K562 (cell line): ENCODE results near the gene FREM1.

Experiments used
- FOXM1 ChIP-seq, 2 experiments: fragments of 450-650 bp in 1 of 2; sonication (generic) in 1 of 2; formaldehyde crosslinking in 1 of 2; IDR thresholded peaks; 2 replicates each; pipeline versions ENCODE4 v1.6.1 to v1.9.0; 2017 to 2022; ENCODE audit warnings: low read depth in 2 of 2, mild to moderate bottlenecking in 2 of 2, missing genetic modification reagents in 1 of 2, moderate library complexity in 1 of 2
- RCOR1 ChIP-seq, 2 experiments: IDR thresholded peaks; 2 replicates each; pipeline ENCODE4 v1.6.1; 2012; ENCODE audit warnings: low read depth in 2 of 2, low read length in 2 of 2, borderline replicate concordance in 1 of 2, improper control_type of control experiment in 1 of 2
- ZNF274 ChIP-seq: IDR thresholded peaks from 2 replicates; pipeline ENCODE4 v1.6.1; 2011; ENCODE audit warnings: low read depth, mild to moderate bottlenecking, low read length, moderate library complexity, borderline replicate concordance
- ZNF785 ChIP-seq: fragments of 250-450 bp; sonication (Bioruptor Pico); IDR thresholded peaks from 2 replicates; pipeline ENCODE4 v1.4.0; 2020; ENCODE audit warnings: mild to moderate bottlenecking
- TF ChIP-seq, protein P1 (sequence below): sonication (generic); formaldehyde crosslinking; IDR thresholded peaks from 2 replicates; pipeline ENCODE4 v1.8.1; 2023; ENCODE audit warnings: mild to moderate bottlenecking, missing genetic modification reagents
- TF ChIP-seq, protein P2 (sequence below): conservative IDR thresholded peaks from 2 replicates; pipeline ENCODE4 v1.6.1; 2011; ENCODE audit warnings: low read depth, mild to moderate bottlenecking, low read length; ENCODE audit not compliant: control insufficient read depth
- TF ChIP-seq, protein P3 (sequence below), 3 experiments: IDR thresholded peaks in 2 of 3; conservative IDR thresholded peaks in 1 of 3; 2 replicates each; pipeline ENCODE4 v1.5.1; 2011 to 2012; ENCODE audit warnings: low read length in 3 of 3, mild to moderate bottlenecking in 3 of 3, control low read depth in 2 of 3, improper control_type of control experiment in 1 of 3, inconsistent platforms in 1 of 3, low read depth in 1 of 3, mixed read lengths in 1 of 3, moderate library complexity in 1 of 3; ENCODE audit not compliant: insufficient read depth in 2 of 3

DNA sequence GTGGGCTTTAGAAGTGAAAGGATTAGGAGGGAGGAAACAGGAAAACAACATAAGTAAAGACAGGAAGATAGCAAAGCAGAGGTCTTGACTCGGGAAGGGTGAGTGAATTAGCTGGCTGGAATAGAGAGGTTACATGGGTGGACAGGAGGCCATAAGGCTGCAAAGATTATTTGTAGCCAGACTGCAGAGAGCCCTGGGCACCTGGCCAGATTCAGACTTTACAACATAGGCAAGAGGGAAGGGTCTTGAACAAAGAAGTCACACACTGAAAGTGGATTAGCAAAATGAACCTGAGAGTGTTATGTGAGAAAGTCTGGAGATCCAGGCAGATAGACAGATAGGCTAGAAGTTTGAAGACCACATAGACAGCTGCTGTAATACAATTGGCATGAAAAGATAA lies 158.0 kb downstream of the FREM1 start:
- TF ChIP-seq, protein P1, sequence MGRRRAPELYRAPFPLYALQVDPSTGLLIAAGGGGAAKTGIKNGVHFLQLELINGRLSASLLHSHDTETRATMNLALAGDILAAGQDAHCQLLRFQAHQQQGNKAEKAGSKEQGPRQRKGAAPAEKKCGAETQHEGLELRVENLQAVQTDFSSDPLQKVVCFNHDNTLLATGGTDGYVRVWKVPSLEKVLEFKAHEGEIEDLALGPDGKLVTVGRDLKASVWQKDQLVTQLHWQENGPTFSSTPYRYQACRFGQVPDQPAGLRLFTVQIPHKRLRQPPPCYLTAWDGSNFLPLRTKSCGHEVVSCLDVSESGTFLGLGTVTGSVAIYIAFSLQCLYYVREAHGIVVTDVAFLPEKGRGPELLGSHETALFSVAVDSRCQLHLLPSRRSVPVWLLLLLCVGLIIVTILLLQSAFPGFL: no peak
- no peak for TF ChIP-seq FOXM1 (IDR thresholded peaks at IDR 0.05; ENCODE audit: low read depth)
- TF ChIP-seq FOXM1 (CRISPR knock-in tag; IDR thresholded peaks at IDR 0.05; ENCODE audit: low read depth): no peak
- TF ChIP-seq, protein P2, sequence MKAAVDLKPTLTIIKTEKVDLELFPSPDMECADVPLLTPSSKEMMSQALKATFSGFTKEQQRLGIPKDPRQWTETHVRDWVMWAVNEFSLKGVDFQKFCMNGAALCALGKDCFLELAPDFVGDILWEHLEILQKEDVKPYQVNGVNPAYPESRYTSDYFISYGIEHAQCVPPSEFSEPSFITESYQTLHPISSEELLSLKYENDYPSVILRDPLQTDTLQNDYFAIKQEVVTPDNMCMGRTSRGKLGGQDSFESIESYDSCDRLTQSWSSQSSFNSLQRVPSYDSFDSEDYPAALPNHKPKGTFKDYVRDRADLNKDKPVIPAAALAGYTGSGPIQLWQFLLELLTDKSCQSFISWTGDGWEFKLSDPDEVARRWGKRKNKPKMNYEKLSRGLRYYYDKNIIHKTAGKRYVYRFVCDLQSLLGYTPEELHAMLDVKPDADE: no peak
- TF ChIP-seq RCOR1 (IDR thresholded peaks at IDR 0.05; ENCODE audit: borderline replicate concordance in 1 of 2, low read depth in 2 of 2, low read length in 2 of 2): no peak
- TF ChIP-seq, protein P3, sequence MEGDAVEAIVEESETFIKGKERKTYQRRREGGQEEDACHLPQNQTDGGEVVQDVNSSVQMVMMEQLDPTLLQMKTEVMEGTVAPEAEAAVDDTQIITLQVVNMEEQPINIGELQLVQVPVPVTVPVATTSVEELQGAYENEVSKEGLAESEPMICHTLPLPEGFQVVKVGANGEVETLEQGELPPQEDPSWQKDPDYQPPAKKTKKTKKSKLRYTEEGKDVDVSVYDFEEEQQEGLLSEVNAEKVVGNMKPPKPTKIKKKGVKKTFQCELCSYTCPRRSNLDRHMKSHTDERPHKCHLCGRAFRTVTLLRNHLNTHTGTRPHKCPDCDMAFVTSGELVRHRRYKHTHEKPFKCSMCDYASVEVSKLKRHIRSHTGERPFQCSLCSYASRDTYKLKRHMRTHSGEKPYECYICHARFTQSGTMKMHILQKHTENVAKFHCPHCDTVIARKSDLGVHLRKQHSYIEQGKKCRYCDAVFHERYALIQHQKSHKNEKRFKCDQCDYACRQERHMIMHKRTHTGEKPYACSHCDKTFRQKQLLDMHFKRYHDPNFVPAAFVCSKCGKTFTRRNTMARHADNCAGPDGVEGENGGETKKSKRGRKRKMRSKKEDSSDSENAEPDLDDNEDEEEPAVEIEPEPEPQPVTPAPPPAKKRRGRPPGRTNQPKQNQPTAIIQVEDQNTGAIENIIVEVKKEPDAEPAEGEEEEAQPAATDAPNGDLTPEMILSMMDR (IDR thresholded peaks at IDR 0.05 in 2 of 3, conservative IDR thresholded peaks at IDR 0.05 in 1 of 3; ENCODE audit: insufficient read depth in 2 of 3, low read depth in 1 of 3, low read length in 3 of 3): no peak
- no peak for TF ChIP-seq ZNF274
- no peak for TF ChIP-seq ZNF785 (CRISPR knock-in tag)
